Fibroblast of the conjunctiva (primary cell): Measurements from ENCODE around the gene ZNF462.
A peak's percentile ranks its signal among the peaks of the same experiment; 100 is the strongest.

ENCODE experiments used
- DNase-seq: peaks from one replicate; pipeline ENCODE4 v3.0.0-alpha.2; 2010; ENCODE audit warnings: low read depth

ZNF462 gene

DNA sequence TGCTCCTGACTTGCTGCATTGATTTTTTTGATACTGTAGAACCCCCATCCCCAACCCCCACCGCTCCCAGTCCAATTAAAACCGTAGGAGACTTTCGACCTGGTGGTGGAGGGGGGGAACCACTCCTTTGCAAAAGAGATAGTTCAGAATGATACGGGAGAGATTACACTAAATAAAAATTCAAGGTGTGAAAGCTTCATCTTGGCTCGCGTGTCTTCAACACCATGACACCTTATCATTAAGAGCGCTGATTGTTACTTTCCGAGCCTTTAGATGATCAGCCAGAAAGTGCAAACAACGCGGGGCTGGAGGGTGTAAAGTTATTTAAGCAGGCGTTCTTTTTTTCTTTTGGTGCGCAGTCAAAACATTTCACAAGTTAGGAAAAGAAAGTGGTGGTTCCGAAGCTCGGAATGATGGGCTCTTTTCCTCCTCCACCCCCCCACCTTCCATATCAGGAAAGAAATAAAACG, 1.3 kb upstream of the ZNF462 start:
- no peak for DNase-seq

GRCh38 chr9:106862110-106862820, 701 bp upstream of the ZNF462 start:
- no peak for DNase-seq

GRCh38 chr9:106864373-106865143, 1.6 kb downstream of the ZNF462 start:
- no peak for DNase-seq

- DNase-seq = no peak
Measured at GRCh38 chr9:106866243-106866642, 3.3 kb downstream of the ZNF462 start.

GRCh38 chr9:106867286-106867685, 4.3 kb downstream of the ZNF462 start:
- no peak for DNase-seq

DNA sequence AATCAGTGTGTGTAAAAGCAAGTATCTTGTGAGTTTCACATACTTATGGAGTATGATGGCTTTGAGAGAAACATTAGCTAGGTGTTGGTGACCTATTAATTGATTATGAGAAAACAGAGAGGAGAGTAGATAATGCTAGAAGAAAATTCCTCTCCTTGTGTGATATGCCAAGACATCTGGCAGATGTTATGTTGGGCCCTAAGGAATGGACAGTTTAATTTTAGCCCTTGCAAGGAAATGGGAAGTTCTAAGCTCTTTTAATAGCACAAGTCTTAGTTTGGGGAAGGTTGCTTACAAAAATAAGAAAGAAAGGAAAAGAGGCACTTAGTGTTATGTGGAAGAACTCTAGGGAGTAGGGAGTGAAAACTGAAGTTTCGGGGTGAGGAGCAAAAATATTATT, 5.1 kb downstream of the ZNF462 start:
- no peak for DNase-seq

GRCh38 chr9:106868565-106868964, 5.6 kb downstream of the ZNF462 start:
- no peak for DNase-seq

GRCh38 chr9:106869028-106869427, 6.1 kb downstream of the ZNF462 start:
- DNase-seq = no peak

- DNase-seq = no peak
Measured at GRCh38 chr9:106869458-106869857, 6.5 kb downstream of the ZNF462 start.

DNA sequence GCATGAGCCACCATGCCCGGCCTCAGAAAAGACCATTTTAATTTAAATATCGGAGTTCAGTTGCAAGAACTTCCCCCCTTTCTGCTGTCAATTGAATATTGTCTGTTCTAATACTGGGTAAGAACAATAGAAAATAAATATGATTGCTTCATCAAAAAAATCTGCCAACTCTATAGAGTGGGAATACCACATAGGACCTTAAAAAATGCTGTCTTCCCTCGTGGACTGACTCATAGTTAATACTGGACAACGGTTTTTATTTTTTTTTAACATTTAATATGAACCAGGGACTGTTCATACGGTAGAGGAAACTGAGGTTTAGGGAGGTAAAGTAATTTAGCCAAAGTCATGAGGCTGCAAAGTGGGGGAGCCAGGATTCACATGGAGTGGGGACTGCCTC, 9.7 kb downstream of the ZNF462 start:
- DNase-seq = no peak

- DNase-seq = no peak
Measured at GRCh38 chr9:106874031-106874430, 11.1 kb downstream of the ZNF462 start.

DNA sequence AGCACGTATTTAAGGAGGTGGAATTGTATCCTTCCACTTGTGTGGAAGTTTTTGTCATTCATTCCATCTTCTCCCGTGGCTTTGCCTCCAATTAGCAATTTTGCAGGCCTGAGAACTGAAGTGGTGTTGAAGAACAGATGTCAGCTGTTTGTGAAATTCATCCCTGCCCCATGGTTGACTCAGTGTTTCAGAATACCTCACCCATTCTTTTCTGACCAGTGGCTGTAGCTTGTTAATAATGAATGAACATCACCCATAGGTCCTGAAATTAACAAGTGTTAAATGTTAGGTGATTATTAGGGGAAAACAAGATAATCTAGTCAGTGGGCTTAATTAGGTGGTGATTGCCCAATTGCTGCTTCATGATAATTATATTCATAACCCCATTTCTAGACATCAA, 11.7 kb downstream of the ZNF462 start:
- DNase-seq = no peak

- DNase-seq = no peak
Measured at GRCh38 chr9:106875529-106875928, 12.6 kb downstream of the ZNF462 start.

DNA sequence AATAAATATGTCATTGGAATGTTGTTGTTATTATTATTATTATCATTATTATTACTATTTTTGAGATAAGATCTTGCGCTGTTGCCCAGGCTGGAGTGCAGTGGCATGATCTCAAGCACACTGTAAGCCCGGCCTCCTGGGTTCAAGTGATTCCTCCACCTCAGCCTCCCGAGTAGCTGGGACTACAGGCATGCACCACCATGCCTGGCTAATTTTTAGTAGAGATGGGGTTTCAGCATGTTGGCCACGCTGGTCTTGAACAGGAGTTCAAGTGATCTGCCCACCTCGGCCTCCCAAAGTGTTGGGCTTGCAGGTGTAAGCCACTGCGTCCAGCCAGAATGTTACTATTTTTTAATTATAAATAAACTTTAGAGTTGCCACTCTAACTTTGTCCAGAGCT, 14.4 kb downstream of the ZNF462 start:
- DNase-seq = no peak

DNA sequence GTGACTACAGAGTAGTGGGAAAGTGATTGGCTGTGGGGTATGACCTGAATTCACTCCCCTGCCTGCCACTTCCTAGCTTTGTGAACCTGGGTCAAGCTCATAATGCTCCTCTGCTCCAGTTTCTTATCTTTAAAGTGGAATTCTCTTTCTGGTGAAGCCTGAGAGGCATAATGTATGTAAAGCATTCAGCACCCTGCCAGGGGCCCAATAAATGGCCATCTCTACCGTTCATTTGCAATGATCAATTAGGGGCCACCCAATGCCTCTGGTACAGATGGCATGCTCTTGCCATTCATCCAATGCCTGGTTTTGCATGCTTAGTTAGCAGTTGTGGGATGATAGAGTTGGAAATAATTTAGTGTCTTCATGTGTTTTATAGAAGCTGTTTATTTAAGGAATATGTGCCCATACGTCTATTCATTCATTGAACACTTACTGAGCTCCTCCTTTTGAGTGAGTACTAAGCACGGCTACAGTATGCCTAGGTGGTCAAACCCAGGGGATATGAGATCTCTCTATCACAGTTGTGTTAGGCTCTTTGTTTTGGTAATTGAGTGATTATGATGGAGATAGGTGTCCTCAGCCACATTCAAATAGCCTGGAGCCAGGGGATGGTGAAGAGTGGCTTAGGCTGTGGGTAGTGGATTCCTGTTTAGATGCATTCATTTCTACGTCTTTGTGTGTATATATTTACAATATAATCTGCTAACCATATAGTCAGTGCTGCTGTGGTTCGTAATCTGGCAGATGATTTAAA, 15.3 kb downstream of the ZNF462 start:
- no peak for DNase-seq

DNA sequence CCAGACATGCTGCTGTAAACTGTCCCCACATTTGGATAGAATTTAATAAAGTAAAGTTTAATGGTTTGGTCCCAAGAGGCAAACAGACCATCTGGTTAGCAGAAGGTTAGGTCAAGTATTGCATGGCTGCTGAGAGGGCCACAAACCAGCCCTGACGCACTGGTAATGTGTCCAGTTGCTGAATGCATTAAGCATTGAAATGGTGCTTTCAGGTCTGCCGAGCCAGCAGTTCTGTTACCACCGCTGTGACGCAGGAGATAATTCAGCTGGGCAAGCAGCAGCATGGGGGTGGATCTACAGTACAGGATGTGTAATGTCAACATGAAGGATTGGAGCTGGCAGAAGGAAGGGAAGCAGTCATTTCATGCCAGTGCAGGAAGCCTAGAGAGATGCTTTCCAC, 16.0 kb downstream of the ZNF462 start:
- peak; percentile 75 for DNase-seq

DNA sequence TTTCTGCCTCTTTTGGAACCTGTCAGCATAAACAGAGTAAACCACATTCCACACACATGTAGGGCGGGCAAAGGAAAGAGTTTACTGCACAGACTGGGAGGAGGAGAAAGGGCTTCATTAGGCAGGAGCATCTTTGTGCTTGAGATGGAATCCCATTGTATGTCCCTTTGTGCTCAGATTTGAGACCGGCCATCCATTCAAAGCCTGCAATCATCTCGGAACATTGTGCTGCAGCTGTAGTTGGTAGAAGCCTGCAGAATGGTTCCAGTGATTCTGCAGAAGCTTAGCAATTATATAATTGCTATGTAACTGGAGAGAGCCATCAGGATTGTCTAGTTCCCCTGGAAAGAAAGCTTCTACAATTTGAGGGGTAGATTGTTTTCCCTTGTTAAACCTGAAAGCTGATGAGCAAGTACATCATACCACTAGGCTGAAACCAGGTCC, 16.5 kb downstream of the ZNF462 start:
- DNase-seq = no peak

- DNase-seq = no peak
Measured at GRCh38 chr9:106880081-106880480, 17.1 kb downstream of the ZNF462 start.

DNA sequence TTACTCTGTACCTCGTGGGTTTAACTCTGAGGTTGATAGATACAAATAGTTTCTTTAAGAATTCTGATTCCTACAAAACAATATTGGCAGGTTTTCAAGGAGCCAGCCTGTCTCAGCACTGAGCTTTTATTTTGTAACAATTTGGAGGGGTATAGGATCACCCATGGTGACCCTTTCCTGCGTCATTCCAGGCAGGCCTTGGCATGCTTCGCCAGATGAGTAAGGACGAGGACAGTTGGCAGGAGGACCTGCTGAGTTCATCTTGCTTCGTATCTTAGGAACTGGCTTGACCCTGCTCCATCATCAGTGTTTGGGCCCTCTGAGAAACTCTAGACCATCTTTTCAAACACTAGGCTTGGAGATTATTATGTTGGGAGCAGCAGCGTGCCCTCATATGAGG, 17.9 kb downstream of the ZNF462 start:
- no peak for DNase-seq

DNA sequence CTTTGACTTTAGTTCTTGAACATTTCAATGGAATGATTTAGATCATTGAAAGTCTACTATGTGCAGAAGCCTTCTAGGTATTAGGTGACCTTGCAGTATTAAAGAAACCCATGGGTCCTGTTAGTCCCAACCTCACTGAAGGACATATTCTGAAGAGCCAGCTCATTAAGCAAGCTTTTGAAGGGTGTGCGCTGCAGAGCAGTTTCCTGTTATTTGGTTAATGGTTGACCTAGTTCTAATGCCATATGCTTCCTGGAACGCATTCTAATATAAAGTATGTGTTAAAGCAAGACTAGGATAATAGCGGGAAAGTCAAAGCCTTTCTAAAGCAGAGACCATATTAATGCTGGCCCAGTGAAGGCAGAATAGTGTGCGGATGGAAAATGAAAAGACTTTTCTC, 20.1 kb downstream of the ZNF462 start:
- DNase-seq = no peak

GRCh38 chr9:106883626-106884190, 20.7 kb downstream of the ZNF462 start:
- no peak for DNase-seq

DNA sequence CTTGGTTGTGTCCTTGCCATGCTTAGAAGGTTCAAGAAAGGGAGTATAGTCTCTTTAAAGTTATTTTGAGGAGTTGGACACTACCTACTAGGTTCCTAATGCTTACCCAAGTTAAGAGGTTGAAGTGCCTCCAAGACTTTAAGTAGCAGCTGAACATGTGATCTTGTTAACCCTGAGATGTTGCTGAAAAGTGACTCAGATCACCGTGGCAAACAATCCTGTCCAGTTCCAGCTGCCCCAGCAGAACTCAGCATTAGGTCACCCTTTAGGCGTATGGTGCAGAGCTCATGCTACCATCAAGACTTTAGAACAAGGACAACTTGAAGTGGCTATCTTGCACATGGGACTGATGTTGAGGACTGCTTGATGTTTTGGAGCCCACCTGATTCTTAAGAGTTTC, 22.5 kb downstream of the ZNF462 start:
- no peak for DNase-seq
